ENCODE results near the gene BLTP2.

BLTP2 gene

GRCh38 chr17:28598389-28598788, 46.6 kb downstream of the BLTP2 start:
- H3K27ac ChIP-seq (ENCODE audit: low read length) = no peak overlapping the region
- peak overlapping the region; percentile 62 to 88 for H3K4me3 ChIP-seq (ENCODE audit: low read depth in 1 of 2, low read length in 2 of 2)
- no peaks in the 10 kb centered on the region for H3K27me3 ChIP-seq (ENCODE audit: low read depth, low read length)
- no peaks in the 10 kb centered on the region for H3K9me3 ChIP-seq (ENCODE audit: control insufficient read depth in 1 of 2, low read length in 2 of 2)
- peaks cover 0 to 9% of the 10 kb centered on the region in 2 donors for H3K4me1 ChIP-seq (ENCODE audit: control insufficient read depth in 1 of 2, insufficient read depth in 2 of 2, low read length in 2 of 2)
- H3K36me3 ChIP-seq (ENCODE audit: control insufficient read depth in 1 of 2, insufficient read depth in 2 of 2, low read length in 2 of 2) = peaks cover 0 to 3% of the 10 kb centered on the region in 2 donors

GRCh38 chr17:28597606-28598383, 47.2 kb downstream of the BLTP2 start:
- Histone ChIP-seq H3K27ac (ENCODE audit: low read length) (no peak overlapping the region), H3K4me3 (ENCODE audit: low read depth in 1 of 2, low read length in 2 of 2) (peak overlapping the region; percentile 62 to 88), H3K36me3 (ENCODE audit: control insufficient read depth in 1 of 2, insufficient read depth in 2 of 2, low read length in 2 of 2) (peaks cover 0 to 3% of the 10 kb centered on the region in 2 donors), H3K9me3 (ENCODE audit: control insufficient read depth in 1 of 2, low read length in 2 of 2) (no peaks in the 10 kb centered on the region), H3K27me3 (ENCODE audit: low read depth, low read length) (no peaks in the 10 kb centered on the region), H3K4me1 (ENCODE audit: control insufficient read depth in 1 of 2, insufficient read depth in 2 of 2, low read length in 2 of 2) (peaks cover 0 to 9% of the 10 kb centered on the region in 2 donors)
